ENCODE data around the gene FBXL20.

DNA sequence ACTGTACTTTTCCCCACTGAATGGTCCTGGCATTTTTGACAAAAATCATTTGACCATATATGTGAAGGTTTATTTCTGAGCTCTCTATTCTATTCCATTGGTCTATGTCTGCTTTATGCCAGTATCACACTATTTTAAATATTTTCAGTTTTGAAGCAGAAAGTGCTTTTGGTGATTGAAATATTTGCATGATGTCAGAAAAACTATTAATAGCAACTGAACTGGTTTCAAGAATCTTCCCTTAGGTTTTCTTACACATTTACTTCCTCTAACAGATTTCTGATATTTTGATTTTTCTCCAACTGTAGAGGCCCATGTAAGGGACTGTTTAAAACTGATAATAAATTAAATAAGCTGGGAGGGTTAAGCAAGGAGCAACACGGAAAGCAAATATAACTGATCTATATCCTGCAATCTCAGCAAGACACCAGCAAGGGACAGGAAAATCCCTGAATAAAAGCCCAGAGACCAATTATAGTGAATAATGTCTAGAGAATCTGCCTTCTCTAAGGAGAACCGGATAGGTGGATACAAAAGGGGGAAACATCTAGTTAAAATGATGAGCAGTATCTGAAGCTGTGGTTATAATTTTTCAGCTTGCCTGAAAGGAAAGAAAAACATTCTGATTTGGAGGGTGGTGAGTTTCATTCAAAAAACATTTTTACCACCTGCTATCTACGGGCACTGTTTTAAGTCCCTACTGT is 94.8 kb downstream of the FBXL20 start:
- TF ChIP-seq POLR2A (IDR thresholded peaks at IDR 0.05) = no peak
- TF ChIP-seq, protein P1, sequence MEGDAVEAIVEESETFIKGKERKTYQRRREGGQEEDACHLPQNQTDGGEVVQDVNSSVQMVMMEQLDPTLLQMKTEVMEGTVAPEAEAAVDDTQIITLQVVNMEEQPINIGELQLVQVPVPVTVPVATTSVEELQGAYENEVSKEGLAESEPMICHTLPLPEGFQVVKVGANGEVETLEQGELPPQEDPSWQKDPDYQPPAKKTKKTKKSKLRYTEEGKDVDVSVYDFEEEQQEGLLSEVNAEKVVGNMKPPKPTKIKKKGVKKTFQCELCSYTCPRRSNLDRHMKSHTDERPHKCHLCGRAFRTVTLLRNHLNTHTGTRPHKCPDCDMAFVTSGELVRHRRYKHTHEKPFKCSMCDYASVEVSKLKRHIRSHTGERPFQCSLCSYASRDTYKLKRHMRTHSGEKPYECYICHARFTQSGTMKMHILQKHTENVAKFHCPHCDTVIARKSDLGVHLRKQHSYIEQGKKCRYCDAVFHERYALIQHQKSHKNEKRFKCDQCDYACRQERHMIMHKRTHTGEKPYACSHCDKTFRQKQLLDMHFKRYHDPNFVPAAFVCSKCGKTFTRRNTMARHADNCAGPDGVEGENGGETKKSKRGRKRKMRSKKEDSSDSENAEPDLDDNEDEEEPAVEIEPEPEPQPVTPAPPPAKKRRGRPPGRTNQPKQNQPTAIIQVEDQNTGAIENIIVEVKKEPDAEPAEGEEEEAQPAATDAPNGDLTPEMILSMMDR (IDR thresholded peaks at IDR 0.05 in 4 of 5, conservative IDR thresholded peaks at IDR 0.05 in 1 of 5) = no peak
